ENCODE data around the gene FADS6. TPM values are rescaled to one million over a fixed set of nuclear protein-coding genes. Genes with fewer than 3 reads are reported as not detected.

Gene FADS6
- total and polyA plus RNA-seq, 7 donors = 0.06 to 1.8 (median 1.6) TPM; not detected in 4

DNA sequence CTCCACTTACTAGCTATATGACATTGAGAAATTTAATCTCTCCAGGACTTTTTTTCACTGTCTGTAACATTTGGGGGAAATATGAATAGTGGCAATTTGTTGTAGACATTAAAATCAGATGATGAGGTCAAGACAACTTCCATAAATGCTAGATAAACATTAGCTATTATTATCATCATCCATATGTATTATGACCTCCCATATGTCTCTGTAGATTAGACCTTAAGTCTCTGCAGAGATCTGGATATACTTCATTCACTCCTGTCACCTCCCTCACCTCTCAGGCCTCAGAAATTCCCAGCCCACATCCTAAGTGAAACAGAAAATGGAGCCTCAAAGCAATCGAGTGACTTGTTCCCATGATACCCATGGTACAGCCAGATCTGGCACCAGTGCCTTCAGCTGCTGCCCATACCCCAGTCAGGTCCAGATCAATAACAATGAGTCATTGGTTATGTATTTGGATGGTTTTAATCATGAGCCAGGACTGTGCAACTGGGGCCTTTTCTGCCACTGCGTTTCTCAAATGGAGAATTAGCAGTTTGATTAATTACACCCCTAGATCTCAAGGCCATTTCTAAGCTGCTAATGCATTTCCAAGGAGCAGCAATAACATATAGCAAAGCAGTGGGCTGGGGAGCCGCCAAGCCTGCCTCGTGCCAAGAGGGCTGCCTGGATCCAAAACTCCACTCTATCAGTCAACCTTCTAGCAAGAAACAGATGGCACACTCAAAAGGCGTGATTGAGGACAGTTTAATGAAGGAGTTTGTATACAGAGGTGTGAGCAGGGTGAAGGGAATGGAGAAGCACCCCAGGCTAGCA is 18.1 kb downstream of the FADS6 start:
- intact Hi-C loops (cut with DNase I) = no loop called here
- Histone ChIP-seq H3K4me1 (peaks cover 0 to 20% (median 13%) of the 10 kb centered on the region in 4 donors), H3K27me3 (peaks cover 0 to 12% (median 0%) of the 10 kb centered on the region in 3 donors), H3K4me3 (no peak overlapping the region), H3K27ac (no peak overlapping the region), H3K36me3 (no peaks in the 10 kb centered on the region), H3K9me3 (no peaks in the 10 kb centered on the region)
- WGBS, 2 donors = 79 to 82% methylated on average over 5 of the region's 5 CpGs
- no peak for DNase-seq
- TF ChIP-seq, protein P1, sequence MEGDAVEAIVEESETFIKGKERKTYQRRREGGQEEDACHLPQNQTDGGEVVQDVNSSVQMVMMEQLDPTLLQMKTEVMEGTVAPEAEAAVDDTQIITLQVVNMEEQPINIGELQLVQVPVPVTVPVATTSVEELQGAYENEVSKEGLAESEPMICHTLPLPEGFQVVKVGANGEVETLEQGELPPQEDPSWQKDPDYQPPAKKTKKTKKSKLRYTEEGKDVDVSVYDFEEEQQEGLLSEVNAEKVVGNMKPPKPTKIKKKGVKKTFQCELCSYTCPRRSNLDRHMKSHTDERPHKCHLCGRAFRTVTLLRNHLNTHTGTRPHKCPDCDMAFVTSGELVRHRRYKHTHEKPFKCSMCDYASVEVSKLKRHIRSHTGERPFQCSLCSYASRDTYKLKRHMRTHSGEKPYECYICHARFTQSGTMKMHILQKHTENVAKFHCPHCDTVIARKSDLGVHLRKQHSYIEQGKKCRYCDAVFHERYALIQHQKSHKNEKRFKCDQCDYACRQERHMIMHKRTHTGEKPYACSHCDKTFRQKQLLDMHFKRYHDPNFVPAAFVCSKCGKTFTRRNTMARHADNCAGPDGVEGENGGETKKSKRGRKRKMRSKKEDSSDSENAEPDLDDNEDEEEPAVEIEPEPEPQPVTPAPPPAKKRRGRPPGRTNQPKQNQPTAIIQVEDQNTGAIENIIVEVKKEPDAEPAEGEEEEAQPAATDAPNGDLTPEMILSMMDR (IDR thresholded peaks at IDR 0.05) = no peak
- no peak for TF ChIP-seq EP300 (IDR thresholded peaks at IDR 0.05)
- TF ChIP-seq POLR2A (IDR thresholded peaks at IDR 0.05) = no peak
- TF ChIP-seq POLR2AphosphoS5 (IDR thresholded peaks at IDR 0.05) = no peak

GRCh38 chr17:74874615-74875037 is 18.8 kb downstream of the FADS6 start:
- Histone ChIP-seq H3K9me3 (no peaks in the 10 kb centered on the region), H3K27ac (no peak overlapping the region), H3K27me3 (peaks cover 0 to 12% (median 0%) of the 10 kb centered on the region in 3 donors), H3K36me3 (no peaks in the 10 kb centered on the region), H3K4me3 (no peak overlapping the region), H3K4me1 (peaks cover 0 to 20% (median 13%) of the 10 kb centered on the region in 4 donors)
- intact Hi-C loops (cut with DNase I) = loop anchor here (5.0 kb wide), 1 partner anchor 97 kb away; the partner anchor contains the start of gene NAT9
- TF ChIP-seq EP300 (IDR thresholded peaks at IDR 0.05) = no peak
- TF ChIP-seq POLR2AphosphoS5 (IDR thresholded peaks at IDR 0.05) = no peak
- TF ChIP-seq, protein P1 (IDR thresholded peaks at IDR 0.05) = no peak
- no peak for TF ChIP-seq POLR2A (IDR thresholded peaks at IDR 0.05)
- no peak for DNase-seq
- WGBS, 2 donors = 96 to 98% methylated on average over 5 of the region's 5 CpGs

- H3K4me1 ChIP-seq = peaks cover 0 to 20% (median 13%) of the 10 kb centered on the region in 4 donors
- H3K36me3 ChIP-seq = no peaks in the 10 kb centered on the region
- no peaks in the 10 kb centered on the region for H3K9me3 ChIP-seq
- peaks cover 0 to 12% (median 0%) of the 10 kb centered on the region in 3 donors for H3K27me3 ChIP-seq
- TF ChIP-seq POLR2A (IDR thresholded peaks at IDR 0.05) (peak in 1 of 2 donors; percentile 16), POLR2AphosphoS5 (IDR thresholded peaks at IDR 0.05) (no peak)
- TF ChIP-seq, protein P1 (IDR thresholded peaks at IDR 0.05) = no peak
- WGBS, 2 donors = 57 to 61% methylated on average over 6 of the region's 6 CpGs
- H3K4me3 ChIP-seq = peak overlapping the region; percentile 43 to 63 (median 58)
- no peak for DNase-seq
- peak overlapping the region; percentile 82 to 95 (median 90) for H3K27ac ChIP-seq
- intact Hi-C loops (cut with DNase I) = loop anchor here (2.0 to 5.0 kb wide), 2 partner anchors 97 to 125 kb away; partner anchors contain the start of genes NAT9 and NHERF1
Observed at GRCh38 chr17:74873874-74874614, 19.4 kb downstream of the FADS6 start.

DNA sequence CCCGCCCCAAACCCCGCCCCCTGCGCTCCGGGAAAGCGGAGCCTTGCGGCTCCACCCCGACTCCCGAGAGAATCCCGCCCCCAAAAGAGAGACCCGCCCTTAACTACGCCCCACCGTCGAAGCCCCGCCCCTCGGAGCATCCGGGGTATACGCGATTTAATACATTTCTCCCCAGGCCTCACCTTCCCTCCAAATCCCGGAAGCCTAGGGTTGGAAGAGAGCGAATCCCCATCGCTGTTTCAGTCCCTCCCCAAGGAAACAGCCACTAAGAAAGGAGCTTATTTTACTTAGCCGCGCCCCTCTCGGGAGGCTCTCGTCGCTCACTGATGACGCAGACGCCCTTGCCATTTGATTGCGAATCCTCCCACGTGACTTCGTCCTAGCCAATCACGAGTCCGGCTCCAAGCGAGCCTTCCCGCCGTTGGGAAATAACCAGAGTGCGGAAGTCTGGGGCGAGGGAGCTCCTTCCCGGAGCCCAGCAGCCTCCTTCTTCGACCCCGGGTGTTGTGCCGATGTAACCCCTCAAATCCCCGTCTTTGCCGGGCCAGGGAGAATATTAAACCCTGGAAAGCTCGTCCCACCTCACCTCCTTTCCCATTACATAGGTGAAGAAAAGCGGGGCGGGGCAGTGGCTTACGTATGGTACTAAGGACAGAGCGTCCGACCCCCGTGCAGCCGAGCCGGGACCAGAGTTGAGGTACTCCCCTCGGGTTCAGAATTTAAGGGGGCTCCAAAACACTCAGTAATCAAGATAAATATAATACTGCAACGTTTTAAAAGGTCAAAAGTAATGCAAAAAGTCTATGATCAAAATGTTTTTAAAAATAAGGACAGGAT is 20.2 kb downstream of the FADS6 start:
- DNase-seq = peak; percentile 100
- intact Hi-C loops (cut with DNase I) = loop anchor here (2.0 to 5.0 kb wide), 2 partner anchors 96 to 124 kb away; partner anchors contain the start of genes NAT9 and NHERF1
- Histone ChIP-seq H3K9me3 (no peaks in the 10 kb centered on the region), H3K4me3 (peak overlapping the region; percentile 49 to 63 (median 58)), H3K27ac (peak overlapping the region; percentile 82 to 95 (median 90)), H3K27me3 (peaks cover 0 to 7% (median 0%) of the 10 kb centered on the region in 3 donors), H3K36me3 (no peaks in the 10 kb centered on the region), H3K4me1 (peaks cover 0 to 20% (median 13%) of the 10 kb centered on the region in 4 donors)
- TF ChIP-seq, protein P1 (IDR thresholded peaks at IDR 0.05) = no peak
- TF ChIP-seq POLR2A (IDR thresholded peaks at IDR 0.05) = peak; percentile 97 to 99
- peak; percentile 97 to 99 (median 98) for TF ChIP-seq POLR2AphosphoS5 (IDR thresholded peaks at IDR 0.05)
- TF ChIP-seq EP300 (IDR thresholded peaks at IDR 0.05) = peak in 1 of 4 donors; percentile 75
- WGBS, 2 donors = 0% methylated on average over 55 of the region's 55 CpGs
